ENCODE results near the gene GPR161. TPM values are rescaled to one million over a fixed set of nuclear protein-coding genes. Genes with fewer than 3 reads are reported as not detected.

Gene GPR161
- total and polyA plus RNA-seq, 2 of the 13 experiments (the other 11 are each of a cell fraction or from before 2014, with no cell fraction given) = 0.13 to 0.35 TPM

GRCh38 chr1:168145184-168146159 lies 8.7 kb upstream of the GPR161 start (continued):
- TF ChIP-seq ZBTB33 (CRISPR knock-in tag; IDR thresholded peaks at IDR 0.05) = no peak
- TF ChIP-seq PRMT3 (CRISPR knock-in tag; IDR thresholded peaks at IDR 0.05; ENCODE audit: borderline replicate concordance, low read depth) = no peak
- TF ChIP-seq ZNF747 (CRISPR knock-in tag; IDR thresholded peaks at IDR 0.05; ENCODE audit: borderline replicate concordance) = no peak
- TF ChIP-seq RNF2 (conservative IDR thresholded peaks at IDR 0.05; ENCODE audit: low read depth) = no peak
- no peak for TF ChIP-seq ZNF292 (CRISPR knock-in tag; IDR thresholded peaks at IDR 0.05; ENCODE audit: borderline replicate concordance, low read depth)
- no peak for TF ChIP-seq ZNF12 (CRISPR knock-in tag; IDR thresholded peaks at IDR 0.05)
- no peak for TF ChIP-seq MEIS2 (CRISPR knock-in tag; IDR thresholded peaks at IDR 0.05)
- no peak for TF ChIP-seq MTA1 (CRISPR knock-in tag; IDR thresholded peaks at IDR 0.05; ENCODE audit: borderline replicate concordance)
- no peak for TF ChIP-seq HDAC2 (CRISPR knock-in tag; IDR thresholded peaks at IDR 0.05)
- TF ChIP-seq ATF6 (CRISPR knock-in tag; conservative IDR thresholded peaks at IDR 0.05) = no peak
- TF ChIP-seq FOSL2 (CRISPR knock-in tag; IDR thresholded peaks at IDR 0.05) = no peak
- TF ChIP-seq ZMYM3 (CRISPR knock-in tag; IDR thresholded peaks at IDR 0.05) = no peak
- TF ChIP-seq ZFP91 (CRISPR knock-in tag; IDR thresholded peaks at IDR 0.05; ENCODE audit: borderline replicate concordance) = no peak
- no peak for TF ChIP-seq HOXA5 (CRISPR knock-in tag; IDR thresholded peaks at IDR 0.05)
- no peak for TF ChIP-seq GPBP1L1 (CRISPR knock-in tag; IDR thresholded peaks at IDR 0.05)
- TF ChIP-seq MAX (IDR thresholded peaks at IDR 0.05) = no peak
- no peak for TF ChIP-seq MAFK (conservative IDR thresholded peaks at IDR 0.05 in 1 of 2, IDR thresholded peaks at IDR 0.05 in 1 of 2; ENCODE audit: low read length in 2 of 2)
- TF ChIP-seq ZNF496 (CRISPR knock-in tag; IDR thresholded peaks at IDR 0.05; ENCODE audit: insufficient replicate concordance) = no peak
- TF ChIP-seq GLI4 (CRISPR knock-in tag; IDR thresholded peaks at IDR 0.05; ENCODE audit: borderline replicate concordance) = no peak
- no peak for TF ChIP-seq SMAD3 (CRISPR knock-in tag; IDR thresholded peaks at IDR 0.05)
- TF ChIP-seq ZSCAN22 (CRISPR knock-in tag; IDR thresholded peaks at IDR 0.05) = no peak
- TF ChIP-seq NR2F2 (IDR thresholded peaks at IDR 0.05; ENCODE audit: borderline replicate concordance, low read depth) = no peak
- TF ChIP-seq RFX1 (IDR thresholded peaks at IDR 0.05) = no peak
- no peak for TF ChIP-seq ARNT (IDR thresholded peaks at IDR 0.05)
